HEK293 (cell line): ENCODE measurements around the gene ZNF239.

Experiments used
- BCL11A ChIP-seq: fragments of 450-650 bp; formaldehyde crosslinking; IDR thresholded peaks from 2 replicates; pipeline ENCODE4 v1.5.1; 2016; ENCODE audit warnings: low read depth, missing biosample characterization, missing genetic modification characterization
- CTCF ChIP-seq: fragments of 450-650 bp; formaldehyde crosslinking; IDR thresholded peaks from 2 replicates; pipeline ENCODE4 v1.5.1; 2016; ENCODE audit warnings: missing biosample characterization, missing genetic modification characterization
- KLF1 ChIP-seq: fragments of 450-650 bp; formaldehyde crosslinking; IDR thresholded peaks from 2 replicates; pipeline ENCODE4 v1.5.1; 2016; ENCODE audit warnings: missing biosample characterization, missing genetic modification characterization
- REST ChIP-seq: fragments of 450-650 bp; formaldehyde crosslinking; IDR thresholded peaks from 2 replicates; pipeline ENCODE4 v1.5.1; 2016; ENCODE audit warnings: missing biosample characterization, missing genetic modification characterization
- SP3 ChIP-seq: fragments of 450-650 bp; formaldehyde crosslinking; IDR thresholded peaks from 2 replicates; pipeline ENCODE4 v1.5.1; 2016; ENCODE audit warnings: missing biosample characterization, missing genetic modification characterization
- YY1 ChIP-seq: fragments of 450-650 bp; formaldehyde crosslinking; IDR thresholded peaks from 2 replicates; pipeline ENCODE4 v1.5.1; 2018; ENCODE audit warnings: missing biosample characterization, missing genetic modification characterization
- ZBTB20 ChIP-seq: fragments of 450-650 bp; formaldehyde crosslinking; IDR thresholded peaks from 2 replicates; pipeline ENCODE4 v1.5.1; 2016; ENCODE audit warnings: missing biosample characterization, missing genetic modification characterization
- ZBTB21 ChIP-seq: fragments of 450-650 bp; formaldehyde crosslinking; IDR thresholded peaks from 2 replicates; pipeline ENCODE4 v1.5.1; 2017; ENCODE audit warnings: missing biosample characterization, missing genetic modification characterization
- ZNF214 ChIP-seq: fragments of 450-650 bp; formaldehyde crosslinking; IDR thresholded peaks from 2 replicates; pipeline ENCODE4 v1.5.1; 2017; ENCODE audit warnings: missing biosample characterization, mild to moderate bottlenecking, missing genetic modification characterization, borderline replicate concordance
- ZNF449 ChIP-seq: fragments of 450-650 bp; formaldehyde crosslinking; IDR thresholded peaks from 2 replicates; pipeline ENCODE4 v1.5.1; 2017; ENCODE audit warnings: missing biosample characterization, mild to moderate bottlenecking, missing genetic modification characterization, moderate library complexity
- ZNF701 ChIP-seq: fragments of 450-650 bp; formaldehyde crosslinking; IDR thresholded peaks from 2 replicates; pipeline ENCODE4 v1.5.1; 2016; ENCODE audit warnings: missing biosample characterization, missing genetic modification characterization

GRCh38 chr10:43594944-43595589, 20.7 kb upstream of the ZNF239 start:
- TF ChIP-seq ZBTB20 (tag by site-specific recombination) (no peak), BCL11A (no peak), ZNF449 (tag by site-specific recombination) (no peak), SP3 (tag by site-specific recombination) (no peak), ZNF214 (tag by site-specific recombination) (no peak), REST (no peak), CTCF (no peak), KLF1 (tag by site-specific recombination) (no peak), YY1 (tag by site-specific recombination) (no peak), ZBTB21 (tag by site-specific recombination) (no peak), ZNF701 (tag by site-specific recombination) (no peak)
